ENCODE measurements around the gene PPCDC.

DNA sequence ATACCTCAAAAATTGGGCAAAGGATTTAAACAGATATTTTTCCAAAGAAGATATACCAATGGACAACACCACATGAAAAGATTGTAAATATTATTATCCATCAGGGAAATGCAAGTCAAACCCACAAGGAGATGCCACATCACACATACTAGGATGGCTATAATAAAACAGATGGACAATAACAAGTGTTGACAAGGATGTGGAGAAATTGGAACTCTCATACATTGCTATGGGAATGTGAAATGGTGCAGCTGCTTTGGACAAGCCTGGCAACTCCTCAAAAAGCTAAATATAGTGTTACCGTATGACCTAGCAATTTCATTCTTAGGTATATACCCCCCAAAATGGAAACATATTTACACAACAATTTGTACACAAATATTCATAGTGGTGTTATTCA, 59.3 kb downstream of the PPCDC start:
- TF ChIP-seq, protein P1, sequence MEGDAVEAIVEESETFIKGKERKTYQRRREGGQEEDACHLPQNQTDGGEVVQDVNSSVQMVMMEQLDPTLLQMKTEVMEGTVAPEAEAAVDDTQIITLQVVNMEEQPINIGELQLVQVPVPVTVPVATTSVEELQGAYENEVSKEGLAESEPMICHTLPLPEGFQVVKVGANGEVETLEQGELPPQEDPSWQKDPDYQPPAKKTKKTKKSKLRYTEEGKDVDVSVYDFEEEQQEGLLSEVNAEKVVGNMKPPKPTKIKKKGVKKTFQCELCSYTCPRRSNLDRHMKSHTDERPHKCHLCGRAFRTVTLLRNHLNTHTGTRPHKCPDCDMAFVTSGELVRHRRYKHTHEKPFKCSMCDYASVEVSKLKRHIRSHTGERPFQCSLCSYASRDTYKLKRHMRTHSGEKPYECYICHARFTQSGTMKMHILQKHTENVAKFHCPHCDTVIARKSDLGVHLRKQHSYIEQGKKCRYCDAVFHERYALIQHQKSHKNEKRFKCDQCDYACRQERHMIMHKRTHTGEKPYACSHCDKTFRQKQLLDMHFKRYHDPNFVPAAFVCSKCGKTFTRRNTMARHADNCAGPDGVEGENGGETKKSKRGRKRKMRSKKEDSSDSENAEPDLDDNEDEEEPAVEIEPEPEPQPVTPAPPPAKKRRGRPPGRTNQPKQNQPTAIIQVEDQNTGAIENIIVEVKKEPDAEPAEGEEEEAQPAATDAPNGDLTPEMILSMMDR (IDR thresholded peaks at IDR 0.05) = no peak
- no peak for TF ChIP-seq POLR2A (IDR thresholded peaks at IDR 0.05)

All from esophagus squamous epithelium (tissue), 4 donors.